HL-60 (cell line): ENCODE data around the gene CASP7.

Source experiments
- CTCF ChIP-seq: IDR thresholded peaks from one replicate; pipeline ENCODE4 v1.5.1; 2011; ENCODE audit warnings: low read length, control low read depth, inconsistent platforms; ENCODE audit not compliant: insufficient read depth
- GABPA ChIP-seq: IDR thresholded peaks from 2 replicates; pipeline ENCODE4 v1.6.1; 2012; ENCODE audit warnings: low read depth
- POLR2AphosphoS5 ChIP-seq: IDR thresholded peaks from 2 replicates; pipeline ENCODE4 v1.6.1; 2012; ENCODE audit warnings: low read depth

GRCh38 chr10:113718969-113719822, 39.5 kb downstream of the CASP7 start:
- TF ChIP-seq CTCF (no peak), POLR2AphosphoS5 (no peak), GABPA (no peak)
